ENCODE data around the gene ABHD14A.

ABHD14A gene

GRCh38 chr3:51941798-51942602, 32.9 kb upstream of the ABHD14A start, which contains the start of the genes PARP3 and RRP9:
Gene PARP3 (plus strand): TSS chr3:51942363. CDS start chr3:51943356, 993 bp downstream.
Gene RRP9 (minus strand): TSS chr3:51941904. CDS start chr3:51941867, 37 bp downstream.
- DNase-seq = peak; percentile 98

- DNase-seq = no peak
Measured at GRCh38 chr3:51942603-51943450, 32.0 kb upstream of the ABHD14A start.

- no peak for DNase-seq
Measured at GRCh38 chr3:51943451-51944391, 31.1 kb upstream of the ABHD14A start.

- no peak for DNase-seq
Measured at GRCh38 chr3:51944451-51945021, 30.3 kb upstream of the ABHD14A start.

GRCh38 chr3:51945031-51945840, 29.6 kb upstream of the ABHD14A start:
- no peak for DNase-seq

GRCh38 chr3:51945926-51946705, 28.7 kb upstream of the ABHD14A start:
- DNase-seq = no peak

GRCh38 chr3:51946796-51947195, 28.1 kb upstream of the ABHD14A start:
- no peak for DNase-seq

GRCh38 chr3:51947215-51947900, 27.5 kb upstream of the ABHD14A start:
- no peak for DNase-seq

- no peak for DNase-seq
Measured at GRCh38 chr3:51948016-51948580, 26.8 kb upstream of the ABHD14A start.

- DNase-seq = no peak
Measured at GRCh38 chr3:51949121-51949520, 25.7 kb upstream of the ABHD14A start.

- DNase-seq = no peak
Measured at GRCh38 chr3:51950899-51951298, 24.0 kb upstream of the ABHD14A start.

GRCh38 chr3:51953445-51953844, 21.4 kb upstream of the ABHD14A start:
- no peak for DNase-seq

- DNase-seq = no peak
Measured at GRCh38 chr3:51954105-51954504, 20.8 kb upstream of the ABHD14A start.

- no peak for DNase-seq
Measured at GRCh38 chr3:51954713-51955112, 20.2 kb upstream of the ABHD14A start.

GRCh38 chr3:51955175-51955892, 19.5 kb upstream of the ABHD14A start, which contains the start of gene GPR62:
Gene GPR62 (plus strand): TSS chr3:51955381. CDS start chr3:51955653, 272 bp downstream.
- DNase-seq = no peak

GRCh38 chr3:51955893-51956770, 18.7 kb upstream of the ABHD14A start:
- DNase-seq = no peak

GRCh38 chr3:51957520-51958205, 17.2 kb upstream of the ABHD14A start:
- DNase-seq = no peak

Measured in NCI-H1092 treated with DMSO at 0.1 percent for 48 hours (cell line).